LHCN-M2 (cell line): ENCODE results near the gene HOXD11. TPM values are rescaled to one million over a fixed set of nuclear protein-coding genes. Genes with fewer than 3 reads are reported as not detected.

Experiments
- total RNA-seq: library from RNA; depleted of rRNA; stranded (reverse); fragments of >200 nt; gene quantifications from 2 replicates; pipeline ENCODE4 v1.2.3, GENCODE V29; 2014; rRNA removed

Gene HOXD11
- total RNA-seq, 1 experiment from 2014 or later = not detected

Other genes starting within 250 kb of the HOXD11 start
- gene LNPK, start 105.0 kb upstream of the HOXD11 start, total RNA-seq = 46.0 and 71.8 TPM in 2 replicates
- gene EVX2, start 23.3 kb upstream of the HOXD11 start, total RNA-seq = not detected in 2 replicates
- gene HOXD13, start 14.6 kb upstream of the HOXD11 start, total RNA-seq = not detected in 2 replicates
- not detected in 2 replicates for gene HOXD12, start 7.5 kb upstream of the HOXD11 start, total RNA-seq
- gene HOXD10, start 9.5 kb downstream of the HOXD11 start, total RNA-seq = not detected in 2 replicates
- gene HOXD9, start 15.4 kb downstream of the HOXD11 start, total RNA-seq = 0.06 TPM in 1 of 2 replicates, not detected in the other
- gene HOXD8, start 22.4 kb downstream of the HOXD11 start, total RNA-seq = 0.58 and 1.4 TPM in 2 replicates
- not detected in 2 replicates for gene HOXD4, start 44.3 kb downstream of the HOXD11 start, total RNA-seq
- gene HOXD3, start 50.0 kb downstream of the HOXD11 start, total RNA-seq = not detected in 2 replicates
- not detected in 2 replicates for gene HOXD1, start 81.4 kb downstream of the HOXD11 start, total RNA-seq
- gene MTX2, start 162.2 kb downstream of the HOXD11 start, total RNA-seq = 32.3 and 37.8 TPM in 2 replicates